ENCODE results near the gene ZKSCAN3.
"Not testable (repeated sequence)": the region's sequence is repeated elsewhere in the genome, so short reads cannot be mapped to it uniquely, and the experiment has no call there.

The ZKSCAN3 gene

GRCh38 chr6:28343898-28344677, 5.7 kb upstream of the ZKSCAN3 start:
- no peak for DNase-seq (ENCODE audit: low spot score)

- DNase-seq (ENCODE audit: low spot score) = no peak
Observed at GRCh38 chr6:28345201-28345600, 4.5 kb upstream of the ZKSCAN3 start.

- DNase-seq (ENCODE audit: low spot score) = no peak
Observed at GRCh38 chr6:28347119-28347518, 2.6 kb upstream of the ZKSCAN3 start.

GRCh38 chr6:28349344-28349891, 329 bp upstream of the ZKSCAN3 start:
- DNase-seq (ENCODE audit: low spot score) = no peak

- DNase-seq (ENCODE audit: low spot score) = no peak
Observed at GRCh38 chr6:28351087-28351486, 1.3 kb downstream of the ZKSCAN3 start.

- DNase-seq (ENCODE audit: low spot score) = no peak
Observed at GRCh38 chr6:28351493-28351925, 1.8 kb downstream of the ZKSCAN3 start.

GRCh38 chr6:28353356-28353755, 3.6 kb downstream of the ZKSCAN3 start:
- DNase-seq (ENCODE audit: low spot score) = no peak

- no peak for DNase-seq (ENCODE audit: low spot score)
Observed at GRCh38 chr6:28353981-28354676, 4.4 kb downstream of the ZKSCAN3 start.

GRCh38 chr6:28354688-28355554, 5.2 kb downstream of the ZKSCAN3 start:
- no peak for DNase-seq (ENCODE audit: low spot score)

GRCh38 chr6:28355743-28356665, 6.3 kb downstream of the ZKSCAN3 start:
- DNase-seq (ENCODE audit: low spot score) = peak; percentile 77

GRCh38 chr6:28356666-28357020, 6.9 kb downstream of the ZKSCAN3 start:
- no peak for DNase-seq (ENCODE audit: low spot score)

- DNase-seq (ENCODE audit: low spot score) = no peak
Observed at GRCh38 chr6:28357036-28357435, 7.3 kb downstream of the ZKSCAN3 start.

- not testable (repeated sequence) for DNase-seq (ENCODE audit: low spot score)
Observed at GRCh38 chr6:28359562-28359961, 9.8 kb downstream of the ZKSCAN3 start.

- DNase-seq (ENCODE audit: low spot score) = no peak
Observed at GRCh38 chr6:28360961-28361360, 11.2 kb downstream of the ZKSCAN3 start.

- DNase-seq (ENCODE audit: low spot score) = not testable (repeated sequence)
Observed at GRCh38 chr6:28365590-28365989, 15.8 kb downstream of the ZKSCAN3 start.

- DNase-seq (ENCODE audit: low spot score) = no peak
Observed at GRCh38 chr6:28368522-28368921, 18.8 kb downstream of the ZKSCAN3 start.

GRCh38 chr6:28369463-28369862, 19.7 kb downstream of the ZKSCAN3 start:
- no peak for DNase-seq (ENCODE audit: low spot score)

- DNase-seq (ENCODE audit: low spot score) = no peak
Observed at GRCh38 chr6:28370440-28370839, 20.7 kb downstream of the ZKSCAN3 start.

- DNase-seq (ENCODE audit: low spot score) = no peak
Observed at GRCh38 chr6:28371280-28371679, 21.5 kb downstream of the ZKSCAN3 start.

- DNase-seq (ENCODE audit: low spot score) = no peak
Observed at GRCh38 chr6:28371706-28372451, 22.1 kb downstream of the ZKSCAN3 start.
